ENCODE results near the gene YKT6.

Gene YKT6

GRCh38 chr7:44237696-44238095 lies 36.9 kb downstream of the YKT6 start:
- DNase-seq = no peak

DNA sequence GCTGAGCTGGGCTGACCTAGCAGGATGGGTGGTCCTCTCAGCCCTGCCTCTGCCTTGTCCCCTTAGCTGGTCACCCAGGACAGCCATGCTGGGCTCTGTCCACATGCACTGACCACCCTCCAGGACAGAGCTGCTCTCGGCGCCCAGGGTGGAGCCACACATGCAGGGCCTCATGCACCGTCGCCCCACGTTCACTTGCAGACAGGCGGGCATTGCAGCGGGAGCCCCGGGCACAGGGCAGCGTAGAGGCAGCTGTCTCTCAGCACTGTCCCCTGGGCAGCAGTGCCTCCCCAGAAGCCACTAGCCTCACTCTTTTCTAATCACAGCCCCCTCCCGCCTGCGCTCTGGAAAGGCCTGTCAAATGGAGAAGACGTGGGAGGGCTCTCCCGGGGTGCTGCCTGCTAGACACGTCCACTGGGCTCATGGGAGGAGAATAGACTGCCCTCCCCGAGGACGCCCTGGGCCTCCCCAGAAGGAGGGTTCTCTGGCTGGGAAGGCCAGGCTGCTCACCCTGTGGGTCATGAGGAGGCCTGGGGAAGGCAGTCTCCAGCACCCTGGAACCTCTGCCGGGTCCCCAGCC lies 37.4 kb downstream of the YKT6 start:
- DNase-seq = no peak

DNA sequence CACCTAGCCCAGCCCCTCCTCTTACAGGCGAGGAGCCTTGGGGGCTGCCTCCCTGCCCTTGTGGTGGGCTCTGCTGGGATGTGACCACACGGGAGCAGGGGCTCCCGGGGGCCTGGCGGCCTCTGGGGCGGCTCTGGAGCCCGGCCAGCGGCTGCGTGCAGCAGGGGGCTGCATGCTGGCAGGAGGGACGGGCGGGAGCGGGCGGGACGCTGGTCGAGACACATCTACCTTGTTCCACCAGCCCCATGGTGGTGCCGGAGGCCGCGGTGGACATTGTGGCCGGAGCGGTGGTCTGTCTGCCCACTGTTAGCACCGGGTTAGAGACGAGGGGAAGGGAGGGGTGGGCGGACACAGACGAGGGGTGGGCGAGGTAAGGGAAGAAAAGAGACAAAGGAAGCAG lies 38.6 kb downstream of the YKT6 start:
- no peak for DNase-seq

GRCh38 chr7:44240376-44240775 lies 39.6 kb downstream of the YKT6 start:
- no peak for DNase-seq

DNA sequence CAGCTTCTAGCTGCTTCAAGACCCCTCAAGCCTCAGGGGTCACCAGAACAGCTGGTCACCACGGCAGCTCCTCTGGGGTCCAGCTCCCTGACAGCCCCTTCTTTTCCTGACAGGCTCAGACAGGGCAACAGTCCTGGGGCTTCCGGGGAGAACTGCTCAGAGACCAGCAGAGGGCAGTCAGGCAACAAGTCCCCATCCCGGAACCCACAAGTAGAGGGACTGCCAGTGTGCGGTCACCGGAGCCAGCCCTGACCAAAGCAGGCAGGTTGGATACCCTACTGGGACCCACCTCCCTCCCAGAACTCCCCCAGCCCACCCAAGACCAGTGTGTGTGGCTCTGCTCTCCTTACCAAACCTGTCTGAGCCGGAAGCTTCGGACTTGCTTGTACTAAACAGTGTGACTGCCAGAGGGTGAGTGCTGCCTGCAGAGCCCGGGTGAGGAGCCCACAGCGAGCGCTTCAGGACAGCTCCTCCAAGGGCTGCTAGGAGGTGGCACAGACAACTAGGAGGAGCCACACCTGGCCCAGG lies 40.3 kb downstream of the YKT6 start:
- DNase-seq = peak; percentile 63

GRCh38 chr7:44242091-44242490 lies 41.3 kb downstream of the YKT6 start:
- no peak for DNase-seq

- no peak for DNase-seq
These were observed 43.5 kb downstream of the YKT6 start for GRCh38 chr7:44244282-44244681.

DNA sequence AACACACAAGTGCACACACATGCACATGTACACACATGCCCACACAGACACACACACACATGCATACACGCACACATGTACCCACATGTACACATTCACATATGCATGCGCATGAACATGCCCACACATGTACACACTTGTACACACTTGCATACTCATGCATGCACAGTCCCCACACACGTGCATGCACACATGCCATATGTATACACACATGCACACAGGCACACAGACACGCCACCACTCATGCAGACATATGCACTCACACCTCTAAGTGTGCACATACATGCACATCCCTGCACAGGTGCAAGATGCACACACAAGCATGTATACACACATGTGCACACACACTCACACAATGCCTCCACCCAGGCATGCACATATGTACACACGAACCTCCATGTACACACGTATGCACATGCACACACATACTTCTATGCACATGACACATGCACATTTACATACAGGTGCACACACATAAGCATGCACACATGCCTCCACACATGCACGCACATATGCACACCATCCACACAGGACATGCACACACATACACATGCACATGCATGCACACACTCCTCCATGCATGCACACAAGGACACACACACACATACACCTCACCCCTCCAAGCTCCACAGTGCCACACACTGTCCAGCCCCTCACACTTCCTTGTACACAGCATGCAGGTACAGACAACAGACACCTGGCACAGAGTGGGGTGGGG lies 45.8 kb downstream of the YKT6 start:
- no peak for DNase-seq

- no peak for DNase-seq
These were observed 47.3 kb downstream of the YKT6 start for GRCh38 chr7:44247868-44248651.

GRCh38 chr7:44249639-44250234 lies 49.0 kb downstream of the YKT6 start:
- no peak for DNase-seq

DNA sequence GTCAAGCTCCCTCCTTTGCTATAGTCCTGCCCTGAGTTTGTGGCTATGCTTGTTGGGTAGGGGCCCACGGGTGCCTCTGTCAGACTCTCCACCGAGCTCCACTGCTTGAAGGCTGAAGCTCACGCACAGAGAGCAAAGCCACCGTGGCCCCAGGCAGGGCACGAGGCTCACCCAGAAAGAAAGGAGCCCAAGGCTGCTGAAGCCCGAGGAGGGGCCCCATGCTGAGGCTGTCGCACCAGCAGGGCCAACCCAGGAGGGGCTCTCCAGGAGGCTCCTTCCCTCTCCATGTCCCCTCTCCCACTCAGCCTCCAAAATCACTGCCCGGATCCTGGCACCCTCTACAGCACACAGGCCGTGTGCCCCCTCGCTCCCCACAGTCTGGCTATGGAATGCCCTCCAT lies 50.5 kb downstream of the YKT6 start:
- no peak for DNase-seq

DNA sequence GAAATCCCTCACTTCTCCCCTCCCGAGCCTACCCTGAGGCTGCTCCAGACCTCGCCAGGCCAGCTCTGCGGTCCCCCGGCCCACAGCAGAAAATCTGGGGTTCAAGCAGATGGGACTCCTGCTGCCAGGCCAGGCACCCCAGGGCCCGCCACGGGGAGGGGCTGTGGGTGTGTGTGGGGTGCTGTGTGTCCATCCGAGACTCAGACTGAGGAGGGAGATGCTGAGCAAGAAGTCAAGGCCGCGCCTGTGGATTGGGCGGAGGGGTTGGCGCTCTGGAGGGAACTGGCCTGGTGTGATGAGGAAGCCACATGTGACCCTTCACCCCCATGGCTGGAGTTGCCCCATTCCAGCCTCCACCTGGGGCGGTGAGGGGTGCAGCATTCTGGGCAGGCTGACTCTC lies 51.1 kb downstream of the YKT6 start:
- no peak for DNase-seq

GRCh38 chr7:44256459-44256858 lies 55.7 kb downstream of the YKT6 start:
- DNase-seq = no peak

DNA sequence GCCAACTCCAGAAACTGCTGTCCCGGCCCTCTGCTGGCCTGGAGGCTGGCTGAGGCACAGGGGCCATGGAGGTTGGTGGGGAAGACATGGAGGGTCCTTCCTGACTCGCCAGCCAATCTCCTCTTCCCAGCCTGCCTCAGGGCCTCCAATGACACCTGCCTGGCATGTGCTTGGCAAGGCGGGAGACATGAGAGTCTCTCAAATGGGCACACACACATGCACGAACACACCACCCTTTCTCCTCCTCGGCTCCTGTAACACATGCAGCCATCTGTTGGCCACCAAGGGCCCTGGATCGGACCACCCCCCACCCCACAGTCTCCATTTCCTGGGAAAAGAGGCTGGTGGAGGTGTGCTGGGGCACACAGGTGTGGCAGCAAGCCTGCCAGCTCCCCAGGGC lies 56.4 kb downstream of the YKT6 start:
- DNase-seq = no peak

- peak; percentile 65 for DNase-seq
These were observed 57.0 kb downstream of the YKT6 start for GRCh38 chr7:44257618-44258422.

- DNase-seq = no peak
These were observed 57.6 kb downstream of the YKT6 start for GRCh38 chr7:44258423-44258760.

- no peak for DNase-seq
These were observed 58.2 kb downstream of the YKT6 start for GRCh38 chr7:44258865-44259546.

DNA sequence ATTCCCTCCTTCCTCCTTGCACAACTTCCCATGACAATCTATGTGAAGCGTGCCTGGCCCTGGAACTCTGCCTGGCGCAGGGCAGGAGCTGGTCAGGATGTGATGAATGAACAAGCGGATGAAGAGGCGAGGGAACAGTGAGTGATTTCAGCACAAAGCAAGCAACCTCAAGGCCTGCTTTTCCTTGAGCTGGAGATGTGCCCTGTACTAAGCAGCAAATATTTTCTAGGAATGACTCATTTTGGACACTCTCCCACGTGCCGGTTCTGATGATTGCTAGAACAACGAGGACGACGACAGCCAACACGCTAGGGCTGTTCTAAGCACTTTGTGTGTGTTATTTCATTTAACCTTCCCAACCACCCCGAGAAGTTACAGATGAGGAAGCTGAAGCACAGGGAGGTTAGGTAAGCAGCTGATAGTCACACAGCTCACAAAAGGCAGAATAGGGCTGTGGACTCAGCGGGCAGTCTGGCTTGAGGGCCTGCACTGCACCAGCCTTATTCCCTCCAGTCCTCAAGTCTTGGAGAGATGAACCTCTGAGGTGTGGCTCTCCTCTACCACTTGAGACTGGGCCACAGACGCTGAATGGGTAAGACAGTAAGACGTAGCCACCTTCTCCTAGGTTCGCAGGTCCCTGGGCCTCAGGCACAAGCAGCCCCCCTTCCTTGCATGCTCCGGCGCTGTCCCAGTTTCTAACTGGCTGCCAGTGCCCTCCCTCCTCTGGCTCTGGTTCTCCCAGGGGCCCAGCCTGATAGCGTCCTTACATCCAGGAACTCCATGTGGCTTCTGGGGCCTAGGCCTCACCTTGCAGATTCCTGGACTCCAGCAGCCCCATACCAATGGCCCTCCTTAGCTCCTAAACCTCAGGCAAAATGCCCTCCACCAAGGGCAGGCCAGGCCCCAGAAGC lies 59.0 kb downstream of the YKT6 start:
- DNase-seq = no peak

DNA sequence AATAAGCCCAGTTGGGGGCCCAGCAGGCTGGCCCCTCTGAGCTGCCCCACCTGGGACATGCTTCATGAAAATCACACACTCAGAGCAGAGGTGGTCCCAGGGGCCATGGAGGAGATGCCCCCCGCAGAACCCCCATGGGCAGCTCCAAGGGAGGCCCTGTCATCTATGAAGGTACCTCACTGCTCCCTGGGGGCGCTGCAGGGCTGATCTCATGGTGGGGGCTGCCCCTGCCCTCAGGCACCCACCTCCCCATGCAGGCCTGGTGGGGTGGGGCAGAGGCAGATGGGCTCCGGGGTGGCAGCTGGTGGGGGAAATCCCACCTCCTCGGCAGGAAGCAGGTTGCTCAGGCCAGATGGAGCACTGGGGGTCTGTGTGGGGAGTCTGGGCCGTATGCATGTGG lies 60.5 kb downstream of the YKT6 start:
- no peak for DNase-seq

GRCh38 chr7:44262031-44262430 lies 61.3 kb downstream of the YKT6 start:
- DNase-seq = no peak

Measured in SHP77 treated with DMSO at 0.1 percent for 48 hours (cell line).